Measurements from ENCODE around the gene OBSCN.
"Not testable (repeated sequence)": the region's sequence is repeated elsewhere in the genome, so short reads cannot be mapped to it uniquely, and the experiment has no call there.

The OBSCN gene

DNA sequence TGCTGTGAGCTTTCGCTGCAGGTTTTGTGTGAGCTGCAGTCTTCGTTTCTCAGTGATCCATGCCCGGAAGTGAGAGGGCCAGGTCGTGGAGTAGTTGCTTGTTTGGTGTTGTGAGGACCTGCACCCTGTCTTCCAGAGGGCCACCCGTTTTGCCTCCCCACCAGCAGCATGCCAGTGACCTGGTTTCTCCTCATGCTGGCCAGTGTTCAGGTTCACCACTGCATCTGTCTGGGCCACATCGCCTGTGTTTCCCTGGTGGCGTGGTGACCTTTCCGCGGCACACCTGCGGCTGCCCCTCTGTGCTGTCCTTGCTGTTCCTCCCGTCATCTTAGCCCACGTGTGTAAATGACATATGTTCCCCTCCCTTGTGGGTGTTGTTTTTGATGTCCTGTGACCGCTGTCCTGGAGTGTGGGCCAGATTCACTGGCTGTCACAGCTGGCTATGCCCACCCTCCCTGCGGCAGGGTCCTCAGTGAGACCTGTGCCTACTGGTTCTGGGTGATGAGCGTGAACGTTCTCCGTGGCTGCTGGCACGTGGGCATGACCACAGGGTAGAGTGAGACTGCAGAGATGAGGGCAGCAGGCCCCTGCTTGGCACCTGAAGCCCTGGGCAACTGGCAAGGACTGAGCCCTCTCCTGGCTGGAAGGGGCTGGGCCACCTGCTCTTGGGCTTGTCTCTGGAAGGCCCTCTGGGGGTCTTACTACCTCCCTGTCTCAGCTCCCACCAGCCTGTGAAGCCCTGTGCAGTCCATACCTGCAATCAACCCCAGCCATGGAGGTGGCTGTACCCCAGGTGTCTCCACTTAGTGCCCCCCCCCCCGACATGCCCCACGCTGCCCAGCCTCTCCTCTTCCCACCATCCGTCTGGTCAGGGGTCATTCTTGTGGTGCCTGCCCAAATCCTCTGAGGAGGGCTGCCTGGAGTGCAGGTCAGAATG lies 35.0 kb upstream of the OBSCN start:
- DNase-seq (ENCODE audit: low read depth, low spot score): no peak

DNA sequence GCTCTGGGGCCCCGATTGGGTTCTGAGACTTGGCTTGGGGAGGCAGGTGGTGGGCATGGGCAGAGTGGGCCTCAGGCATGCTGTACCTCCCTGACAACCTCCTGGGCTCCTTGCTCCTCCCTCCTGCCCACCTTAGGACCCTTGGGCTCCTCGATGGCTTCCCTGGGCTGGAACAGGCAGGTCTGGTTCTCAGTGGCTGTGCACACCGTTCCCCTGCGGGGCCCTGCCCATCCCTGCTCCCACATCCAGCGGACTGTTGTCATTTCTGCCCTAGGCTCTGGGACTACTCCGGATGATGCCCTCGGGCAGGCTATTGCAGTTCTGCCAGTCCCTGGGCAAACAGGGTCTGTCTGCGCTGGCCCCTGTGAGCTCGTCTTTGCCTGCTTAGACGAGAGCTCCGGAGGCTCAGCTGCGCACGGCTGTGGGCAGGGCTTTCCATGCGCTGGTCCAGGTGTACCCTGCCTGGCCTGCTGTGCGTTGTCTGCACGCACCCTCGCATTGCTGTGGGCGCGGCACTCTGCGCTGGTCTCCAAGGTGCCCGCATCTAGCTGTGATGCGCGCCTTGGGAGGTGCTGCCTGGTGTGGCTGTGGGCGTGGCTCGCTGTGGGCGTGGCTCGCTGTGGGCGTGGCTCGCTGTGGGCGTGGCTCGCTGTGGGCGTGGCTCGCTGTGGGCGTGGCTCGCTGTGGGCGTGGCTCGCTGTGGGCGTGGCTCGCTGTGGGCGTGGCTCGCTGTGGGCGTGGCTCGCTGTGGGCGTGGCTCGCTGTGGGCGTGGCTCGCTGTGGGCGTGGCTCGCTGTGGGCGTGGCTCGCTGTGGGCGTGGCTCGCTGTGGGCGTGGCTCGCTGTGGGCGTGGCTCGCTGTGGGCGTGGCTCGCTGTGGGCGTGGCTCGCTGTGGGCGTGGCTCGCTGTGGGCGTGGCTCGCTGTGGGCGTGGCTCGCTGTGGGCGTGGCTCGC lies 34.0 kb upstream of the OBSCN start:
- DNase-seq (ENCODE audit: low read depth, low spot score): not testable (repeated sequence)

DNA sequence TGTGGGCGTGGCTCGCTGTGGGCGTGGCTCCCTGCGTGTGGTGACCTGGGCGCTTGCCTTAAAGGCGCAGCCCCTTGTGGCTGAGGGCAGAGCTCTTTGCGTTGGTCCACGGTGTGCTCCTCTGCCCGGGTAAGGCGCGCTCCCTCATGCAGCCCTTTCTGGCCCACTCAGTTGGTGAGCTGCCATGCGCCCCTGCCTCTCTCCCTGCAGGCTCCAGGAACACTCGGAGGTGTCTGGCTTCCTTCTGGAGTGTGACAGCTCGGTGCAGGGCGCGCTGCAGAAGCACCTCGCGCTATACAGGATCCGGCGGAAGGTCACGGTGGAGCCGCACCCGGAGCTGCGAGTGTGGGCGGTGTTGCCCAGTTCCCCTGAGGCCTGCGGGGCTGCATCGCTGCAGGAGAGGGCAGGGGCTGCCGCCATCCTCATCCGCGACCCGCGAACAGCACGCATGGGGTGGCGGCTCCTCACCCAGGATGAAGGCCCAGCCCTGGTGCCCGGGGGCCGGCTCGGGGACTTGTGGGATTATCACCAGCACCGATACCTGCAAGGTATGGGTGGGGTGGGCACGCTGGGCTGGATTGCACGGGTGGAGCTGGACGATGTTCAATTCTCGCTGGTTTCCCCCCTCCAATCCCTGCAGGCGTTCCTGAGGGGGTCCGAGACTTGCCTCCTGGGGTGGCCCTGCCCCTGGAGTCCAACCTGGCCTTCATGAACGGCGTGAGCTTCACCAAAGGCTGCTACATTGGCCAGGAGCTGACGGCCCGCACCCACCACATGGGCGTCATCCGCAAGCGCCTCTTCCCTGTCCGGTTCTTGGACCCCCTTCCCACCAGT lies 33.1 kb upstream of the OBSCN start:
- no peak for DNase-seq (ENCODE audit: low read depth, low spot score)

DNA sequence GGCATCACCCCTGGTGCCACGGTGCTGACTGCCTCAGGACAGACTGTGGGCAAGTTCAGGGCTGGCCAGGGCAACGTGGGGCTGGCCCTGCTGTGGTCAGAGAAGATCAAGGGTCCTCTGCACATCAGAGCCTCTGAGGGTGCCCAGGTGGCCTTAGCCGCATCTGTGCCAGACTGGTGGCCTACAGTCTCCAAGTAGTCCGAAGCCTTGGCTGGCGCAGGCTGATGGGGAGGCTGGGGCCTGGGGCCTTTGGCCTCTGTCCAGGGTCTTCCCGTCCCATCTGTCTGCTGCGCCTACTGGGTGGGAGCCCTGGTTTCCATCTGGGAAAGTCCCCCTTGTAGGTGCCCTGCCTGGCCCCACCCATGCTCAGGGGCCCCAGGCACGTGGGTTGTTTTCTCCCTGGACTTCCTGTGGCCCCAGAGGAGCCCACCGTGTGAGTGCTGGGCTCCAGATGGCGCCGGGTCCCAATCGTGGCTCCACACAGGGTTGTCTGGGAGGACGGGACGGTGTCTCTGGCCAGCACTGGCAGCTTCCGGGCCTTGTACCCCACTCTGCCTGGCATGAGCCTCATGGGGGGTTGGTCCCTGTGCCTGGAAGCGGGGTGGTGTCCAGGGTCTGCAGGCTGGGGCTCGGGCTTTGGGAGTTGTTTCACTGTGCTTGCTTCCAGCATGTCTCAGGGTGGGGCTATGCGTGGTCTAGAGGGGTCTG lies 32.4 kb upstream of the OBSCN start:
- no peak for DNase-seq (ENCODE audit: low read depth, low spot score)

DNA sequence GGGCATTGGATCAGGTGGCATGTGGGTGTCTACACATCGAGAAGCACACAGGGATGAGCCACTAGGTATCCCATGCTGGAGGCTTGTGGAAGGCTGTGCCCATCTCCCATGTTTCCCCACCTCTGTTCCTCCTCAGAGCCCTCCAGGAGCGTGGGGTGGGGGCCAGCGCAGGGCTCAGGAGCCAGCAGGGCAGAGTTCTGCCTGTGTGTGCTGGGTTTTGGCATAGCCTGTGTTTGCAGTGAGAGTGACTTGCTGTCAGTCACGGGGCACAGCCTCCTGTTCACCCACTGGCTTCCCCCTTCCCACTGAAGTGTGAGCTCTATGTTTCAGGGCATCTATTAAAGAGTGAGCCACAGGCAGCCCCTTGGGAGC lies 31.8 kb upstream of the OBSCN start:
- DNase-seq (ENCODE audit: low read depth, low spot score): no peak

DNA sequence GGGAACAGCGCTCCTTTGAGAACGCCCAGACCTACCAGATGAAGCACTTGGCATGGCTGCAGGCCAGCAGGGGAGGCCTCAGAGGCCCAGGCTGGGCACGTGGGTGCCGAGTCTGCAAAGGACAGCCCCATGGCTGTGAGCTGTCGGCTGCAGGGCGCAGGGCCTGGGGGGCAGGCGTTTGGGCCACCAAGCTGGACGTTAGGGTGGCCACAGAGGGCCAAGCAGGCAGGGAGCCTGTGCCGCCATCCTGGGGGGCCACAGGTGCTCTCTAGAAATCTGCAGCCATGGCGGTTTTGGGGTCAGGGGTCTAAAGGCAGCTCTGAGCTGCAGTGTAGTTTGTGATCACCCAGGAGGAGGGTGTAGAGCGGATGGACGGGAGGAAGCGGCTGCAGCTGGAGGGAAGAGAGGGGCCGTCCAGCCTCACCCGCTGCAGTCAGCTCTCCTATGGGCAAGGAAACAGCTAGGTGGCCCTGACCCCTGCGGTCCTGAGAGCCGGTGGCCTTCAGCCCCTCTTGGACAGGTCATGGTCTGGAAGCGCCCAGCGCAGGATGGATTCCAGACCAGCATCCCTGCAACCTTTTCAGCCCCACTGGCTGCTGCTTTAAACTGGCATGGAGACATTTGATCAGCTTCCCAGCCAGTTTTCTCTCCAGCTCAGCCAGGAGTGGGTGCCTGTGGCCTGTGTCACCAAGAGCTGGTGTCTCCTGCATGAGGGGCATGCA lies 31.2 kb upstream of the OBSCN start:
- DNase-seq (ENCODE audit: low read depth, low spot score): no peak

DNA sequence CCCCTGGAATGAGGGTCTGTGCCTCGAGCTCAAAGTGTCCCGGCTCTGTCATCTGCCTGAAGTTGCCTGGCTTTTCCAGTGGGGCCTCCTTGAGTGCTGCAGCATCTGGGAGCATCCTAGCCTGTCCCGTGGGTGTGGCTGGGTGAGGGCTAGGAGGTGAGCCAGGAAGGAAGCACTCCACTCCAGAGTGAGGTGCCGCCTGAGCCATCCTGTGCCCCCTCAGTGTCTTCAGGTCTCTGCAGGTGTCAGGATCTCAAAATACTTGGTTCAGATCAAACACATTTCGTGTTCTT lies 30.7 kb upstream of the OBSCN start:
- no peak for DNase-seq (ENCODE audit: low read depth, low spot score)

DNA sequence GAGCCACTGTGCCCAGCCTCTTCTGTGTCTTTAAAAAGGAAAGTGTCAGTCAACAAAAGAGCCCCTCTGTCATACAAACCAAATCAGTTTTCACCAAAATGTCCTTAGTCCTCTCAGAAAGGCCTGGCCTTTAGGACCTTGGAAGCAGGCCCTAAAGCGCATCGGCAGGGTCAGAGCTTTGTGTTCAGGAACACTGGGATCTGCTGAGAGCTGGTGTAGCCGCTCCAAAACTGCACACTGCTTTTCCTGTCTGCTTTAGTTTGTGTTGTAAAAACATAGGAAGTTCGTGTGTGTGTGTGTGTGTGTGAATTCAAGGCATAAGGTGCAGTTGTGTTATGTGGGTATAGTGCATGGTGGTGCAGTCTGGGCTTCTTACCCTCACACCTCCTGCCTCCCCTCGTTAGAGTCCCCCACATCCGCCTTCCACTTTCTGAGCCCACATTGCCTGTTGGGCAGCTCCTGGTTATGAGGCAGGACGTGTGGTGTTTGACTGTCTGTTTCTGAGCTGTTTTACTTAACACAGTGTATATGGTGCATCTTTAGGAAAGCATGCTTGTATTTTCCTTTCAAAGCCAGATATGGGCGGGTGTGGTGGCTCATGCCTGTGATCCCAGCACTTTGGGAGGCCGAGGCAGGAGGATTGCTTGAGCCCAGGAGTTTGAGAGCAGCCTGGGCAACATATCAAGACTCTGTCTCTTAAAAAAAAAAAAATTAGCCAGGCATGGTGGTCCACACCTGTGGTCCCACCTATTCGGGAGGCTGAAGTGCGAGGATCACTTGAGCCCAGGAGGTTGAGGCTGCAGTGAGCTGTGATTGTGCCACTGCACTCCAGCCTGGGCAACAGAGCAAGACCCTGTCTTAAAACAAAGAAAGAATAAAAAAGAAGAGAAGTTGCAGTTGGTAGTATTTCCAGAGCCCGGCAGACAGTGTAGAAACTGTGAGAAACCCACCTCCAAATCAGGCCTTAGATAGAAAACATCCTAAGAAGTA lies 29.8 kb upstream of the OBSCN start:
- DNase-seq (ENCODE audit: low read depth, low spot score): no peak

DNA sequence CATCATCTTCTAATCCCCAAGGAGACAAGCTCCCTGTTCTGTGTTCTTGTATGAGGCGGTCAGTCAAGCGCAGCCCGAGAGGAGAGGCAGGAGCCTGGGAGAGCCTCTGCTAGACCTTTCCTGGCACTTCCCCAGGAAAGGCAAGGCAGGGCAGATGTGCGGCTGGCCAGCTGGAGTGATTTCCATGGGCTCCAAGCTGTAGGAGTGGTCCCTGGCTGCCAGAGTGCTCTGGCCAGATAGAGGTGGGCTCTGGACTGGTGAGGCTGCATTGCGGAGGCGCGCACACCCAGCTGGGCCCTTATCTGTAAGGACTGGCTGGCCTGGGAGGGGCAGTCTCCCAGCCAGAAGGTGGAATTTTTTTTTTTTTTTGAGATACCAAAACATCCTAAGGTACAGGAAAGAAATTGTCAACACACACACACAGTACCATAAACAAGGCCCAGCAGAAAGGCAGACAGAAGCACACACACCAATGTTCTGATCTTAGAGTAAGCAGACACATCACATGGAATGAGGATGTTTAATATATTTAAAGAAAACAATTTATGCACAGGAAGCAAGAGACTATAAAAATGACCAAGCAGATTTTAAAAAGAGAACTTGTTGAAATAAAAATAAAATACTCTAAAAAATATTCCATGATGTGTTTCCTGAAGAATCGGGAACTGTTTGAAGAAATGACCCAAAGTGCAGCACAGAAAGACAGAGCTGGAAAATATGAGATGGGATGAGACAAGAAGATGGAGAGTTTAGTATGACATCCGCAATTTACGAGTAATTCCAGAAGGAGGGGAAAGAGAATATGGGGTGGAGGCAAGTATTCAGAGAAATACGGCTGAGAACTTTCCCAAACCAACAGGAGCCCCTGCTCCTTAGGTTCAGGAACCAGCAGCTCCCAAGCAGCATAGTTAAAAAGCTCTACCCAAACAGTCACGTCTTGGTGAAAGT lies 28.8 kb upstream of the OBSCN start:
- DNase-seq (ENCODE audit: low read depth, low spot score): no peak

DNA sequence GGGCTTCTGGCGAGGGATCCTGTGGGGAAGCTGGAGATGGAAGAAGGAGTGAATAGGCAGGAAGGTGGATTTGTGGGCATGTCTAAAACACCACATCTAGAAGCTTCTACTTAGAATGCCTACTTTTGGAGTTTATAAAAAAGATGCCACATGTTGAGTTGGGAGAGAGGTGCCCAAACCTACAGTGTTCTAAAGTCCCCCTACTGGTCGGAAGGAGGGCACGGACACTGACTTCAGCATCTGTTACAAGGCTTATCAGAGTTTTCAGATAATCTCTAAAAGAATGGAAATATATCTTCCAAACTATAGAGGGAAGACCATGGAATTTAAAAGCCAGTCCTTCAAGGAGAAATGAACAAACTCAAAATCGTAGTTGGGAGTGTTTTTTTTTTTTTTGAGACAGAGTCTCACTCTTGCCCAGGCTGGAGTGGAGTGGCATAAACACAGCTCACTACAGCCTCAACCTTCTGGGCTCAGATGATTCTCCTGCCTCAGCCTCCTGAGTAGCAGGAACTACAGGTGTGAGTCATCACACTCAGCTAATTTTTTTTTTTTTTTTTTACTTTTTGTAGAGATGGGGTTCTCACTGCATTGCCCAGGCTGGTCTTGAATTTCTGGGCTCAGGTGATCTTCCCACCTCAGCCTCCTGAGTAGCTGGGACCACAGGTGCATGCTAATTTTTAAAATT lies 27.4 kb upstream of the OBSCN start:
- DNase-seq (ENCODE audit: low read depth, low spot score): no peak

DNA sequence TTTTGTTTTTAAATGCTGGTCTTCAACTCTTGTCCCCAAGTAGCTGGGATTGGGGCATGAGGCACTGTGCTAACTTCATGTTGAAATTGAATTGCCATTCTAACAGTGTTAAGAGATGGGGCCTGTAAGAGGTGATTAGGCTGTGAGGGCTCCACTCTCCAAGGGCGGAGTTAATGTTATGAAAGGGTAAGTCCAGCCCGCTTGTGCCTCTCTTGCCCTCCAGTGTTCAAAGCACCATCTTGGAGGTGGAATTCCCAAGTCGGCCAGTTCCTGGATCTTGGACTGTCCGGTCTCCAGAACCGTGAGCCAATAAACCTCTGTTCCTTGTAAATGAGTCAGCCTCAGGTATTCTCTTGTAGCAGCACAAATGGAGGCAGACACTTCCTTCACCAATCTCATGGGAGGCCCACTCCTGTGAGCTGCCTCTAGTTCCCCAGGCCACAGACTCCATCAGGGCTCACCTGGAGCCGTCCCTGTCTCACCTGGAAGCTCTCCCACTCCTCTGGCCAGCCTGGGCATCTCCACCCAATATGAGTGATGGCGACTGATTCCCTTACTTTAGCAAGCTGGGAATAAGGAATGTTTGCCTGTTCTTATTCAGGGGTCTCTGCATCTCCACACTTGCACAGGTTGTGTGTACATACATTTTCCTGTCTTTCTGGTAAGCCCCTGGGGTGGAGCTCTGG lies 26.7 kb upstream of the OBSCN start:
- DNase-seq (ENCODE audit: low read depth, low spot score): no peak

DNA sequence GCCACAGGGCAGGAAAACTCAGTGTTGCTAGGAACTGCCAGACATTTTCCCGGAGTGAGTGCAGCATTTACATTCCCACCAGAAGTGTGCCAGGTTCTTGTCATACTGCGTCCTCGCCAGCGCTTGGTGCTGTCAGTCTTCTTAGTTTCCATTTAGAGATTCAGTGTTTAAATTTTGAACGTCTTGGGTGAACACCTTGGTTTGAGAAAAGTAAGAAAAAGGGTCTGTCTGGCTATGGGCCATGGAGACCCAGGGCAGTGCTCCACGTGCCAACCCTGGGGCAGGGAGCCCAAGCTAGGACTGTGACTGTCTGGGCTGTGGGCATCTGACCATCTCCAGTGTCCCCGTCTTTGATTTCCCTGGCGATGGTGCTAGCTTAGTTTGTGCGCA lies 26.2 kb upstream of the OBSCN start:
- DNase-seq (ENCODE audit: low read depth, low spot score): no peak

DNA sequence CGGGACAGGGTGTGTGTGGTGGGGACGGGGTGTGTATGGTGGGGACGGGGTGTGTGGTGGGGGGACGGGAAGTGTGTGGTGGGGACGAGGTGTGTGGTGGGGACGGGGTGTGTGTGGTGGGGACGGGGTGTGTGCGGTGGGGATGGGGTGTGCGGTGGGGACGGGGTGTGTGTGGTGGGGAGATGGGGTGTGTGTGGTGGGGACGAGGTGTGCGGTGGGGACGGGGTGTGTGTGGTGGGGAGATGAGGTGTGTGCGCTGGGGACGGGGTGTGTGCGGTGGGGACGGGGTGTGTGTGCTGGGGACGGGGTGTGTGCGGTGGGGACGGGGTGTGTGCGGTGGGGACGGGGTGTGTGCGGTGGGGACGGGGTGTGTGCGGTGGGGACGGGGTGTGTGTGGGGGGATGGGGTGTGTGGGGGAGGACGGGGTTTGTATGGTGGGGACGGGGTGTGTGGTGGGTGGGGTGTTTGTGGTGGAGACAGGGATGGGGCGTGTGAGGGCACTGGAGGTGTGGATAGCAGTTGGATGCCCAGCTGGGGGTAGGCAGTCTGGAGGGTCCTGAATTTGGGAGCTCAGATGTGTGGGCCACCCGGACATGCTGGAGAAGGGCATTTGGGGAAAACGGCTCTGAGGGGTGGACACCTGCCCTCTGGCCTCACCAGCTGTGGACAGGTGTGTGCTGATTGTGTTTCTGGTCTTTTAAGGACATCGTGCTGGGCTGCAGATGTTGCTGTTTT lies 25.4 kb upstream of the OBSCN start:
- DNase-seq (ENCODE audit: low read depth, low spot score): no peak

DNA sequence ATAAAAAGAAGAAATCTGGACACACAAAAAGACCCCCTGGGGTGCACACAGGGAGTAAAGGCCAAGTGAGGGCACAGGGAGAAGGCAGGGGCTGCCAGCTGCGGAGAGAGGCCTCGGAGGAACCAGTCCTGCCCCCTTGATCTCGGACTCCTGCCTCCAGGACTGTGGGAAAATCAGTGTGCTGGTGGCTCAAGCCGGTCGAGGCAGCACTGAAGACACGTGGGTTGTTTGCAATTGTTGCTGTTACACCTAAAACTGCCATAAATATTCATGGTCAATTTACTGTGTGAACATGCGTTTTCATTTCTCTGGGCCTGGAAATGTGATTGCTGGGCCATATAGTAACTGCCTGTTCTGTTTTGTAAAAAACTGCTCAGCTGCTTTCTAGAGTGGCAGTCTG lies 23.7 kb upstream of the OBSCN start:
- no peak for DNase-seq (ENCODE audit: low read depth, low spot score)

DNA sequence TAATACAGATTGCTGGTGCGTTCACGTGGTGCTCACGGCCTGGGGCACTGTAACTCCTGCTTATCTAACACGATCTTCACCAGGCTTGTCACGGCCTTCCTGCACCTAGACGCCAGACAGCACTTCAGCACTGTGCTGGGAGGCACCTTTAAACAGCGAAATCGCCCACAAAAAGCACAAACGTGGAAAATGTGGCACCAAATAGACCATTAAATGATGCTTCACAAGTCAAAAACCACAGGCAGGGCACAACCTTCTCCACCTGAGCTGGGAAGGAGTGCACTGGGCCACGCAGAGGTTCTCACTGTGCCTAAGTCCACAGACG lies 22.2 kb upstream of the OBSCN start:
- DNase-seq (ENCODE audit: low read depth, low spot score): no peak

DNA sequence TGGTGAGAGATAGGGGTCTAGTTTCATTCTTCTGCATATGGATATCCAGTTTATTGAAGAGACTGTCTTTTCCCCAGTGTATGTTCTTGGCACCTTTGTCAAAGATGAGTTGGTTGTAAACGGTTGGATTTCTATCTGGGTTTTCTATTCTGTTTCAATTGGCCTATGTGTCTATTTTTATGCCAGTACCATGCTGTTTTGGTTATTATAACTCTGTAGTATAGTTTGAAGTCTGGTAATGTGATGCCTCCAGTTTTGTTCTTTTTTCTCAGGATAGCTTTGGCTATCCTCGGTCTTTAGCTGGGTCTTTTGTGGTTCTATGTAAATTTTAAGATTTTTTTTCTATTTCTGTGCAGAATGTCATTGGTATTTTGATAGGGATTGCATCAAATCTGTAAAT lies 19.6 kb upstream of the OBSCN start:
- not testable (repeated sequence) for DNase-seq (ENCODE audit: low read depth, low spot score)

DNA sequence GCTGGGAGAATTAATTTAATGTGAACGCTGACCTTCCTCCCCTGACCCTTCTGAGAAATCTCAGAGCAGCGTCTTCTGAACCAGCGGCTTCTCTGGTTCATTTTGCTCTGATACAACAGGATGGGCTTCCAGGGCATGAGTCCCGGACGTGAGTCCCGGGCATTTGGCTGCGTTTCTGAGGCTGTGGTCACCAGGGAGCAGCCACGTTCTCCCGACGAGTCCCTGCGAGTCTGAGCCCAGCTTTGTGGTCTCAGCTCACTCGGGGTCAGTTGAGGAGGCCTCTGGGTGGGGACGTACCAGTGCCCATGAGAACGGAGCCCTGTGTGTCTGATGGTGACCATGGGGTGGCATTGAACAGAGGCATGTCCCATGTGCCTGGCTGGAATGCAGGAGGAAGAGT lies 17.7 kb upstream of the OBSCN start:
- no peak for DNase-seq (ENCODE audit: low read depth, low spot score)
